Keratinocyte (primary cell): Measurements from ENCODE around the gene MAGI2.

Source experiments
- CTCF ChIP-seq, 3 experiments: IDR thresholded peaks in 1 of 3; conservative IDR thresholded peaks in 1 of 3; optimal IDR thresholded peaks in 1 of 3; 2 replicates in 2 of 3; 3 replicates in 1 of 3; pipeline versions ENCODE3 to v1.5.1; 2011; ENCODE audit warnings: low read length in 3 of 3, mild to moderate bottlenecking in 3 of 3, moderate library complexity in 2 of 3, control low read depth in 1 of 3, inconsistent platforms in 1 of 3; ENCODE audit not compliant: insufficient read depth in 2 of 3; ENCODE audit errors: extremely low read depth in 1 of 3
- EZH2 ChIP-seq: IDR thresholded peaks from one replicate; pipeline ENCODE4 v1.6.1; 2012; ENCODE audit warnings: inconsistent platforms, mild to moderate bottlenecking, low read length, moderate library complexity

- no peak for TF ChIP-seq CTCF (optimal IDR thresholded peaks at IDR 0.05 in 1 of 3, IDR thresholded peaks at IDR 0.05 in 1 of 3, conservative IDR thresholded peaks at IDR 0.05 in 1 of 3; ENCODE audit: extremely low read depth in 1 of 3, insufficient read depth in 2 of 3, low read length in 3 of 3)
- TF ChIP-seq EZH2 = no peak
Measured at GRCh38 chr7:79141252-79141651, 312.2 kb downstream of the MAGI2 start.
